Gastroesophageal sphincter (tissue), 4 donors: ENCODE measurements around the gene ARMH3. TPM values are rescaled to one million over a fixed set of nuclear protein-coding genes. Genes with fewer than 3 reads are reported as not detected.
"Not testable (repeated sequence)": the region's sequence is repeated elsewhere in the genome, so short reads cannot be mapped to it uniquely, and the experiment has no call there.

Experiments
- ATAC-seq: fragments of 150-250 bp; one replicate; pipeline ENCODE4 v1.9.1; 2016; ENCODE audit warnings: mild to moderate bottlenecking, moderate library complexity
- H3K27ac ChIP-seq, 4 donors: fragments of 200-600 bp; sonication (generic) in 3 of 4; 1 replicate in 3 of 4; 2 replicates in 1 of 4; pipeline ENCODE4 v1.5.1; 2016 to 2019
- H3K27me3 ChIP-seq: fragments of 200-600 bp; sonication (generic); one replicate; pipeline ENCODE4 v1.5.1; 2019
- H3K36me3 ChIP-seq, 2 donors: fragments of 200-600 bp; sonication (generic); one replicate each; pipeline ENCODE4 v1.5.1; 2019; ENCODE audit warnings: control low read depth in 1 of 2
- H3K4me1 ChIP-seq, 3 donors: fragments of 200-600 bp; sonication (generic); 1 replicate in 2 of 3; 2 replicates in 1 of 3; pipeline ENCODE4 v1.5.1; 2016 to 2019; ENCODE audit warnings: control low read depth in 2 of 3
- H3K4me3 ChIP-seq, 2 donors: fragments of 200-600 bp; sonication (generic); one replicate each; pipeline ENCODE4 v1.5.1; 2019; ENCODE audit warnings: mild to moderate bottlenecking in 1 of 2, moderate library complexity in 1 of 2
- H3K9me3 ChIP-seq, 3 donors: fragments of 200-600 bp; sonication (generic); one replicate each; pipeline ENCODE4 v1.5.1; 2017 to 2019; ENCODE audit warnings: control low read depth in 2 of 3
- CTCF ChIP-seq, 4 experiments: fragments of 200-600 bp in 2 of 4; fragments of 450-650 bp in 2 of 4; sonication (generic) in 1 of 4; IDR thresholded peaks; one replicate each; pipeline ENCODE4 v1.5.1; 2017 to 2019; ENCODE audit warnings: antibody characterized with exemption in 4 of 4, mild to moderate bottlenecking in 2 of 4, moderate library complexity in 2 of 4
- EP300 ChIP-seq: sonication (generic); formaldehyde crosslinking; IDR thresholded peaks from one replicate; pipeline ENCODE4 v1.6.1; 2017; ENCODE audit warnings: antibody characterized with exemption, mild to moderate bottlenecking
- POLR2A ChIP-seq, 2 donors: fragments of 450-650 bp; IDR thresholded peaks; one replicate each; pipeline ENCODE4 v1.6.1; 2017; ENCODE audit warnings: antibody characterized with exemption in 2 of 2, mild to moderate bottlenecking in 2 of 2, moderate library complexity in 1 of 2
- POLR2AphosphoS5 ChIP-seq: sonication (generic); formaldehyde crosslinking; IDR thresholded peaks from one replicate; pipeline ENCODE4 v1.6.1; 2017; ENCODE audit warnings: antibody characterized with exemption
- WGBS, 2 donors: methylation state at CpG; one replicate each; pipeline ENCODE4 v1.1.5; 2018; ENCODE audit warnings: low coverage in 1 of 2; 5-methylcytosine and 5-hydroxymethylcytosine counted together
- total RNA-seq, 4 donors: library from RNA; depleted of rRNA; stranded (reverse); fragments of >200 nt; gene quantifications; one replicate each; pipeline ENCODE4 v1.1.0, GENCODE V29; 2016

The ARMH3 gene
- total RNA-seq, 4 donors from 2014 or later: 12.4 to 17.2 (median 14.9) TPM

- no peak for TF ChIP-seq POLR2A (IDR thresholded peaks at IDR 0.05)
- TF ChIP-seq EP300: no peak
- no peak for TF ChIP-seq POLR2AphosphoS5
- TF ChIP-seq CTCF (IDR thresholded peaks at IDR 0.05): no peak
- H3K27me3 ChIP-seq: no peaks in the 10 kb centered on the region
- H3K9me3 ChIP-seq: no peaks in the 10 kb centered on the region
- 58 to 60% methylated on average over 3 of the region's 3 CpGs for WGBS, 2 donors
- H3K27ac ChIP-seq: no peak overlapping the region
- H3K4me1 ChIP-seq: peaks cover 0 to 22% (median 0%) of the 10 kb centered on the region in 3 donors
- ATAC-seq: no peak
- H3K36me3 ChIP-seq: no peaks in the 10 kb centered on the region
- no peak overlapping the region for H3K4me3 ChIP-seq
Measured at GRCh38 chr10:102045292-102045691, 10.7 kb downstream of the ARMH3 start.

GRCh38 chr10:102040305-102041050 lies 15.5 kb downstream of the ARMH3 start:
- Histone ChIP-seq H3K27me3 (no peaks in the 10 kb centered on the region), H3K27ac (no peak overlapping the region), H3K36me3 (peaks cover 2 to 46% of the 10 kb centered on the region in 2 donors), H3K4me1 (peaks cover 0 to 18% (median 0%) of the 10 kb centered on the region in 3 donors), H3K4me3 (no peak overlapping the region), H3K9me3 (no peaks in the 10 kb centered on the region)
- no peak for TF ChIP-seq POLR2A (IDR thresholded peaks at IDR 0.05)
- WGBS, 2 donors: 43 to 48% methylated on average over 5 to 7 of the region's 7 CpGs
- ATAC-seq: no peak

- no peak for ATAC-seq
- Histone ChIP-seq H3K9me3 (no peaks in the 10 kb centered on the region), H3K4me1 (peaks cover 0 to 12% (median 0%) of the 10 kb centered on the region in 3 donors), H3K27me3 (no peaks in the 10 kb centered on the region), H3K4me3 (no peak overlapping the region), H3K27ac (no peak overlapping the region), H3K36me3 (peaks cover 2 to 66% of the 10 kb centered on the region in 2 donors)
- no peak for TF ChIP-seq CTCF (IDR thresholded peaks at IDR 0.05)
- TF ChIP-seq POLR2AphosphoS5: no peak
- no peak for TF ChIP-seq POLR2A (IDR thresholded peaks at IDR 0.05)
- TF ChIP-seq EP300: no peak
Measured at GRCh38 chr10:102038410-102038809, 17.6 kb downstream of the ARMH3 start.

GRCh38 chr10:102035807-102036206 lies 20.2 kb downstream of the ARMH3 start:
- H3K9me3 ChIP-seq, H3K27ac ChIP-seq, H3K27me3 ChIP-seq, ATAC-seq, H3K4me3 ChIP-seq, H3K4me1 ChIP-seq: not testable (repeated sequence)
- WGBS, 2 donors: no CpG with 5 or more reads among the region's 33 CpGs
- peaks cover 2 to 92% of the 10 kb centered on the region in 2 donors for H3K36me3 ChIP-seq

- H3K4me3 ChIP-seq: no peak overlapping the region
- WGBS, 2 donors: 72% methylated on average over 2 of the region's 2 CpGs; no CpG with 5 or more reads in 1 of the 2 donors
Measured at GRCh38 chr10:102033787-102034186, 22.2 kb downstream of the ARMH3 start.

More at GRCh38 chr10:102033787-102034186, 22.2 kb downstream of the ARMH3 start:
- peaks cover 0 to 99% of the 10 kb centered on the region in 2 donors for H3K36me3 ChIP-seq
- H3K27me3 ChIP-seq: no peaks in the 10 kb centered on the region
- no peaks in the 10 kb centered on the region for H3K4me1 ChIP-seq
- no peaks in the 10 kb centered on the region for H3K9me3 ChIP-seq
- TF ChIP-seq POLR2A (IDR thresholded peaks at IDR 0.05): no peak
- no peak for TF ChIP-seq EP300
- TF ChIP-seq CTCF (IDR thresholded peaks at IDR 0.05): no peak
- TF ChIP-seq POLR2AphosphoS5: no peak
- H3K27ac ChIP-seq: no peak overlapping the region
- no peak for ATAC-seq
